IMR-90 (cell line): ENCODE results near the gene NR2F2. TPM values are rescaled to one million over a fixed set of nuclear protein-coding genes. Genes with fewer than 3 reads are reported as not detected.

ENCODE experiments used
- ATAC-seq: fragments of 200-7000 bp; cut with Tn5 transposase; 2 replicates; pipeline ENCODE4 v1.9.1; 2020; ENCODE audit warnings: low read depth, mild to moderate bottlenecking, moderate library complexity
- BruUV-seq: library from RNA; stranded (reverse); fragments of 400-500 nt; replicated peaks from 2 replicates; lab custom pipeline; 2021; lab: Mats Ljungman, UMichigan
- CTCF ChIA-PET: fragments of 300-600 bp; formaldehyde crosslinking; extraction: SDS; loops from one replicate; lab custom pipeline; 2021; ENCODE audit warnings: antibody characterized with exemption; lab: Yijun Ruan, JAX
- POLR2A ChIA-PET: fragments of 300-600 bp; sonication (Branson Sonifier 250); formaldehyde crosslinking; loops from one replicate; lab custom pipeline; 2022; ENCODE audit warnings: antibody characterized with exemption; ENCODE audit not compliant: unreplicated experiment; lab: Charles Lee
- DNase-seq: peaks from one replicate; pipeline ENCODE4 v3.0.0; 2013
- H2AFZ ChIP-seq: replicated peaks from 2 replicates; pipeline ENCODE3; 2013; ENCODE audit warnings: low read length, mild to moderate bottlenecking; ENCODE audit not compliant: poor library complexity
- H2AK5ac ChIP-seq: 2 replicates; pipeline ENCODE4 v1.6.1; 2013; ENCODE audit warnings: low read depth, low read length, inconsistent platforms
- H2AK9ac ChIP-seq: replicated peaks from 2 replicates; pipeline ENCODE3; 2013; ENCODE audit warnings: mild to moderate bottlenecking, low read depth, low read length, moderate library complexity; ENCODE audit not compliant: poor library complexity
- H2BK120ac ChIP-seq: 2 replicates; pipeline ENCODE4 v1.6.1; 2013; ENCODE audit warnings: low read depth, low read length, inconsistent platforms
- H2BK15ac ChIP-seq: 3 replicates; pipeline ENCODE4 v1.6.1; 2013; ENCODE audit warnings: low read depth, low read length, inconsistent platforms
- H2BK20ac ChIP-seq: 2 replicates; pipeline ENCODE4 v1.6.1; 2013; ENCODE audit warnings: low read depth, mild to moderate bottlenecking, inconsistent platforms, low read length, moderate library complexity
- H2BK5ac ChIP-seq: 2 replicates; pipeline ENCODE4 v1.6.1; 2013; ENCODE audit warnings: mild to moderate bottlenecking, low read depth, low read length, inconsistent platforms; ENCODE audit not compliant: poor library complexity, severe bottlenecking
- H3K14ac ChIP-seq: replicated peaks from 2 replicates; pipeline ENCODE4 v1.6.1; 2013; ENCODE audit warnings: low read depth, low read length, inconsistent platforms
- H3K18ac ChIP-seq: 2 replicates; pipeline ENCODE4 v1.6.1; 2013; ENCODE audit warnings: low read depth, low read length, control low read depth
- H3K23ac ChIP-seq: 2 replicates; pipeline ENCODE4 v1.6.1; 2013; ENCODE audit warnings: low read depth, low read length, inconsistent platforms
- H3K27ac ChIP-seq: 2 replicates; pipeline ENCODE4 v1.5.1; 2013; ENCODE audit warnings: mild to moderate bottlenecking, control low read depth, low read length; ENCODE audit not compliant: insufficient read depth
- H3K27me3 ChIP-seq: 2 replicates; pipeline ENCODE4 v1.6.1; 2013; ENCODE audit warnings: low read length; ENCODE audit not compliant: control insufficient read depth, insufficient read depth
- H3K36me3 ChIP-seq: 2 replicates; pipeline ENCODE4 v1.6.1; 2013; ENCODE audit warnings: low read length, mixed read lengths; ENCODE audit not compliant: control insufficient read depth, insufficient read depth
- H3K4ac ChIP-seq: 2 replicates; pipeline ENCODE4 v1.6.1; 2013; ENCODE audit warnings: low read depth, low read length, inconsistent platforms
- H3K4me1 ChIP-seq: 2 replicates; pipeline ENCODE4 v1.6.1; 2013; ENCODE audit warnings: low read length, mixed read lengths; ENCODE audit not compliant: control insufficient read depth, insufficient read depth
- H3K4me2 ChIP-seq: 2 replicates; pipeline ENCODE4 v1.6.1; 2013; ENCODE audit warnings: low read depth, mild to moderate bottlenecking, control low read depth, low read length, moderate library complexity
- H3K4me3 ChIP-seq: 2 replicates; pipeline ENCODE4 v1.5.1; 2013; ENCODE audit warnings: low read depth, mild to moderate bottlenecking, control low read depth, low read length, moderate library complexity; ENCODE audit not compliant: insufficient read depth
- H3K56ac ChIP-seq: 2 replicates; pipeline ENCODE4 v1.6.1; 2013; ENCODE audit warnings: low read length, inconsistent platforms; ENCODE audit not compliant: insufficient read depth; ENCODE audit errors: extremely low read depth
- H3K79me1 ChIP-seq, 2 experiments: 2 replicates each; pipeline ENCODE4 v1.6.1; 2013; ENCODE audit warnings: low read length in 2 of 2, inconsistent platforms in 1 of 2, low read depth in 1 of 2
- H3K9ac ChIP-seq: 2 replicates; pipeline ENCODE4 v1.6.1; 2013; ENCODE audit warnings: low read depth, low read length, control low read depth
- H3K9me1 ChIP-seq: 2 replicates; pipeline ENCODE4 v1.6.1; 2013; ENCODE audit warnings: low read length, inconsistent platforms; ENCODE audit not compliant: insufficient read depth
- H3K9me3 ChIP-seq: 2 replicates; pipeline ENCODE4 v1.6.1; 2013; ENCODE audit warnings: low read length; ENCODE audit not compliant: control insufficient read depth, insufficient read depth
- H4K20me1 ChIP-seq: 2 replicates; pipeline ENCODE4 v1.6.1; 2013; ENCODE audit warnings: low read length, inconsistent platforms; ENCODE audit not compliant: insufficient read depth
- H4K5ac ChIP-seq: 2 replicates; pipeline ENCODE4 v1.6.1; 2013; ENCODE audit warnings: mild to moderate bottlenecking, low read depth, low read length, control low read depth
- H4K8ac ChIP-seq, 2 experiments: 2 replicates each; pipeline ENCODE4 v1.6.1; 2013; ENCODE audit warnings: low read depth in 2 of 2, low read length in 2 of 2, control low read depth in 1 of 2, inconsistent platforms in 1 of 2
- H4K91ac ChIP-seq: 2 replicates; pipeline ENCODE4 v1.6.1; 2013; ENCODE audit warnings: low read depth, low read length, inconsistent platforms; ENCODE audit not compliant: insufficient read depth
- BHLHE40 ChIP-seq: fragments of 150-350 bp; IDR thresholded peaks from 2 replicates; pipeline ENCODE4 v1.6.1; 2016; ENCODE audit warnings: mild to moderate bottlenecking, low read depth, low read length
- CEBPB ChIP-seq: IDR thresholded peaks from 2 replicates; pipeline ENCODE4 v1.6.1; 2012; ENCODE audit warnings: low read depth, low read length, improper control_type of control experiment
- CTCF ChIP-seq: conservative IDR thresholded peaks from 2 replicates; pipeline ENCODE4 v1.5.1; 2012; ENCODE audit warnings: mild to moderate bottlenecking, low read depth, low read length, improper control_type of control experiment
- ELK1 ChIP-seq: fragments of 150-350 bp; IDR thresholded peaks from 2 replicates; pipeline ENCODE4 v1.6.1; 2016; ENCODE audit warnings: low read depth, mild to moderate bottlenecking, low read length, moderate library complexity, borderline replicate concordance
- FOS ChIP-seq: fragments of 150-350 bp; IDR thresholded peaks from 2 replicates; pipeline ENCODE4 v1.6.1; 2016; ENCODE audit warnings: low read depth, low read length
- MAZ ChIP-seq: IDR thresholded peaks from 2 replicates; pipeline ENCODE4 v1.6.1; 2012; ENCODE audit warnings: low read depth, mild to moderate bottlenecking, low read length, improper control_type of control experiment, moderate library complexity, borderline replicate concordance
- MXI1 ChIP-seq: IDR thresholded peaks from 2 replicates; pipeline ENCODE4 v1.6.1; 2012; ENCODE audit warnings: low read depth, mild to moderate bottlenecking, low read length, moderate library complexity, borderline replicate concordance
- NFE2L2 ChIP-seq: fragments of 150-350 bp; IDR thresholded peaks from 2 replicates; pipeline ENCODE4 v1.6.1; 2016; ENCODE audit warnings: low read depth, mild to moderate bottlenecking, low read length
- POLR2A ChIP-seq: IDR thresholded peaks from 2 replicates; pipeline ENCODE4 v1.6.1; 2012; ENCODE audit warnings: mild to moderate bottlenecking, low read depth, low read length
- RFX5 ChIP-seq: IDR thresholded peaks from 2 replicates; pipeline ENCODE4 v1.8.0; 2012; ENCODE audit warnings: low read depth, mild to moderate bottlenecking, low read length, moderate library complexity
- USF2 ChIP-seq: fragments of 150-350 bp; IDR thresholded peaks from 2 replicates; pipeline ENCODE4 v1.6.1; 2017; ENCODE audit warnings: mild to moderate bottlenecking, antibody characterized with exemption, low read length, low read depth
- WGBS, 2 experiments: methylation state at CpG; one replicate each; pipeline versions ENCODE4 v1.1.5 to v1.1.7; 2013; ENCODE audit warnings: missing lambda C conversion rate in 2 of 2; ENCODE audit not compliant: insufficient read length in 1 of 2; ENCODE audit errors: extremely low coverage in 2 of 2; 5-methylcytosine and 5-hydroxymethylcytosine counted together
- dilution Hi-C: fragments of 300-500 bp; cut with HindIII; formaldehyde crosslinking; loops from one replicate; pipeline ENCODE4 v1.14.3; 2018; ENCODE audit warnings: low sequenced_read_pairs; ENCODE audit not compliant: unreplicated experiment
- in situ Hi-C: fragments of 300-500 bp; cut with MboI; formaldehyde crosslinking; loops from 3 replicates; pipeline ENCODE4 v1.14.3; 2019; ENCODE audit warnings: low sequenced_read_pairs, inconsistent platforms, mixed read lengths
- intact Hi-C: fragments of 100-400 bp; cut with micrococcal nuclease; formaldehyde crosslinking; loops from 2 replicates; pipeline ENCODE4 v1.10.0; 2022
- polyA plus RNA-seq, 3 experiments: library from polyadenylated mRNA; depleted of rRNA; stranded (reverse); fragments of >200 nt; gene quantifications; 2 replicates each; pipeline ENCODE4 v1.2.3, GENCODE V29; 2012; ENCODE audit warnings: low replicate concordance in 1 of 3
- total RNA-seq: library from RNA; depleted of rRNA; stranded (reverse); fragments of >200 nt; gene quantifications from 2 replicates; pipeline ENCODE4 v1.2.3, GENCODE V29; 2012

The NR2F2 gene
- total and polyA plus RNA-seq, 2 of the 4 experiments (the other 2 are of a cell fraction), result 20.3 to 161 TPM

GRCh38 chr15:96336108-96336595 is 5.7 kb downstream of the NR2F2 start:
- intact Hi-C loops (loop anchor here (5.0 kb wide), 1 partner anchor 449 kb away; no protein-coding TSS in a partner anchor), dilution Hi-C loops (no loop called here), in situ Hi-C loops (loop anchor here (10.0 to 25.0 kb wide), 2 partner anchors 774 to 1041 kb away; no protein-coding TSS in a partner anchor)
- Histone ChIP-seq H3K4ac (peak overlapping the region; percentile 93), H4K8ac (peak overlapping the region; percentile 60 to 78), H2BK15ac (0 out of 3 replicates have a peak overlapping the region, but pooled peaks have one; percentile 23), H3K18ac (peak overlapping the region; percentile 93), H2BK20ac (peak overlapping the region; percentile 50), H3K9me1 (no peaks in the 10 kb centered on the region), H3K27me3 (no peaks in the 10 kb centered on the region), H4K20me1 (peaks cover 47% of the 10 kb centered on the region), H3K9me3 (no peaks in the 10 kb centered on the region), H3K9ac (peak overlapping the region; percentile 99), H3K23ac (peak overlapping the region; percentile 57), H3K27ac (peak overlapping the region; percentile 98), H3K4me3 (peak overlapping the region; percentile 84), H4K91ac (peak overlapping the region; percentile 84), H2AK5ac (peak overlapping the region; percentile 46), H2AK9ac (peak overlapping the region; percentile 66), H3K14ac (peak overlapping the region; percentile 93), H2BK5ac (peak overlapping the region; percentile 94), H2AFZ (no peak overlapping the region), H2BK120ac (peak overlapping the region; percentile 74), H3K4me1 (no peaks in the 10 kb centered on the region), H3K79me1 (no peaks in the 10 kb centered on the region), H3K4me2 (peak overlapping the region; percentile 99), H3K36me3 (peaks cover 53% of the 10 kb centered on the region), H4K5ac (peak overlapping the region; percentile 85), H3K56ac (peak overlapping the region; percentile 96)
- ChIA-PET POLR2A (interaction anchor here (0.5 to 1.9 kb wide), 2 partner anchors 9 to 1167 kb away, joined by 5 to 8 read pairs; no protein-coding TSS in a partner anchor), CTCF (interaction anchor here (0.7 to 2.1 kb wide), 2 partner anchors 9 to 24 kb away, joined by 4 to 10 read pairs; no protein-coding TSS in a partner anchor)
- ATAC-seq (no peak), DNase-seq (no peak)
- no CpG with 5 or more reads among the region's 7 CpGs for WGBS, 2 experiments
- TF ChIP-seq RFX5, result no peak
- no peak for TF ChIP-seq CTCF
- no peak for TF ChIP-seq MXI1
- TF ChIP-seq MAZ, result no peak
- no peak for TF ChIP-seq BHLHE40
- TF ChIP-seq CEBPB, result no peak
- TF ChIP-seq FOS, result no peak
- no peak for TF ChIP-seq NFE2L2
- no peak for TF ChIP-seq USF2
- no peak for TF ChIP-seq POLR2A
- TF ChIP-seq ELK1, result no peak
- no TSS peak for BruUV-seq
